H7 (cell line): ENCODE data around the gene MTM1. TPM values are rescaled to one million over a fixed set of nuclear protein-coding genes. Genes with fewer than 3 reads are reported as not detected.

Experiments used
- DNase-seq: peaks from one replicate; pipeline ENCODE4 v3.0.0; 2012
- H3K27me3 ChIP-seq: 2 replicates; pipeline ENCODE4 v1.6.0; 2011; ENCODE audit warnings: mild to moderate bottlenecking, low read length; ENCODE audit not compliant: control insufficient read depth, insufficient read depth
- H3K36me3 ChIP-seq: replicated peaks from 2 replicates; pipeline ENCODE4 v1.5.1; 2011; ENCODE audit warnings: low read length; ENCODE audit not compliant: control insufficient read depth, insufficient read depth
- H3K4me3 ChIP-seq: 2 replicates; pipeline ENCODE4 v1.5.1; 2011; ENCODE audit warnings: low read depth, mild to moderate bottlenecking, control low read depth, low read length, moderate library complexity; ENCODE audit not compliant: insufficient read depth
- total RNA-seq: library from RNA; depleted of rRNA; stranded (reverse); fragments of >200 nt; shearing (Covaris generic); gene quantifications from 2 replicates; pipeline ENCODE4 v1.2.3, GENCODE V29; 2014

Gene MTM1
- total RNA-seq, 1 experiment from 2014 or later = 15.9 TPM

- Histone ChIP-seq H3K27me3 (peaks cover 5% of the 10 kb centered on the region), H3K4me3 (peak overlapping the region; percentile 83), H3K36me3 (no peaks in the 10 kb centered on the region)
- no peak for DNase-seq
Observed at GRCh38 chrX:150569155-150569477, 695 bp downstream of the MTM1 start.

GRCh38 chrX:150570512-150570911, 2.1 kb downstream of the MTM1 start:
- Histone ChIP-seq H3K27me3 (peaks cover 5% of the 10 kb centered on the region), H3K36me3 (no peaks in the 10 kb centered on the region), H3K4me3 (no peak overlapping the region)
- no peak for DNase-seq

- no peak overlapping the region for H3K4me3 ChIP-seq
- DNase-seq = no peak
- no peaks in the 10 kb centered on the region for H3K36me3 ChIP-seq
- H3K27me3 ChIP-seq = peaks cover 5% of the 10 kb centered on the region
Observed at GRCh38 chrX:150572206-150572605, 3.8 kb downstream of the MTM1 start.

- Histone ChIP-seq H3K4me3 (no peak overlapping the region), H3K27me3 (peaks cover 5% of the 10 kb centered on the region), H3K36me3 (no peaks in the 10 kb centered on the region)
- no peak for DNase-seq
Observed at GRCh38 chrX:150573106-150573505, 4.7 kb downstream of the MTM1 start.

GRCh38 chrX:150573702-150574101, 5.3 kb downstream of the MTM1 start:
- H3K4me3 ChIP-seq = no peak overlapping the region
- peaks cover 5% of the 10 kb centered on the region for H3K27me3 ChIP-seq
- no peaks in the 10 kb centered on the region for H3K36me3 ChIP-seq
- no peak for DNase-seq

- Histone ChIP-seq H3K4me3 (no peak overlapping the region), H3K27me3 (no peaks in the 10 kb centered on the region), H3K36me3 (no peaks in the 10 kb centered on the region)
- DNase-seq = no peak
Observed at GRCh38 chrX:150574559-150575418, 6.4 kb downstream of the MTM1 start.

GRCh38 chrX:150575419-150575814, 7.0 kb downstream of the MTM1 start:
- H3K36me3 ChIP-seq = no peaks in the 10 kb centered on the region
- H3K27me3 ChIP-seq = no peaks in the 10 kb centered on the region
- DNase-seq = no peak
- no peak overlapping the region for H3K4me3 ChIP-seq

- H3K27me3 ChIP-seq = no peaks in the 10 kb centered on the region
- H3K36me3 ChIP-seq = no peaks in the 10 kb centered on the region
- H3K4me3 ChIP-seq = no peak overlapping the region
- no peak for DNase-seq
Observed at GRCh38 chrX:150577174-150577573, 8.8 kb downstream of the MTM1 start.

GRCh38 chrX:150581093-150581775, 12.8 kb downstream of the MTM1 start:
- Histone ChIP-seq H3K27me3 (no peaks in the 10 kb centered on the region), H3K36me3 (no peaks in the 10 kb centered on the region), H3K4me3 (no peak overlapping the region)
- no peak for DNase-seq

- Histone ChIP-seq H3K36me3 (no peaks in the 10 kb centered on the region), H3K4me3 (no peak overlapping the region), H3K27me3 (no peaks in the 10 kb centered on the region)
- no peak for DNase-seq
Observed at GRCh38 chrX:150582338-150582948, 14.0 kb downstream of the MTM1 start.

- no peak for DNase-seq
- H3K27me3 ChIP-seq = no peaks in the 10 kb centered on the region
- no peak overlapping the region for H3K4me3 ChIP-seq
- no peaks in the 10 kb centered on the region for H3K36me3 ChIP-seq
Observed at GRCh38 chrX:150587585-150588503, 19.4 kb downstream of the MTM1 start.

GRCh38 chrX:150594584-150594983, 26.2 kb downstream of the MTM1 start:
- DNase-seq = no peak
- Histone ChIP-seq H3K36me3 (no peaks in the 10 kb centered on the region), H3K27me3 (no peaks in the 10 kb centered on the region), H3K4me3 (no peak overlapping the region)

- H3K36me3 ChIP-seq = no peaks in the 10 kb centered on the region
- no peaks in the 10 kb centered on the region for H3K27me3 ChIP-seq
- no peak overlapping the region for H3K4me3 ChIP-seq
- peak; percentile 8 for DNase-seq
Observed at GRCh38 chrX:150599226-150599625, 30.8 kb downstream of the MTM1 start.

- Histone ChIP-seq H3K4me3 (no peak overlapping the region), H3K36me3 (no peaks in the 10 kb centered on the region), H3K27me3 (no peaks in the 10 kb centered on the region)
- no peak for DNase-seq
Observed at GRCh38 chrX:150602296-150602695, 33.9 kb downstream of the MTM1 start.
